ENCODE results near the gene SLC27A2. TPM values are rescaled to one million over a fixed set of nuclear protein-coding genes. Genes with fewer than 3 reads are reported as not detected.

The SLC27A2 gene
- total and polyA plus RNA-seq, 4 donors: 80.2 to 504 (median 216) TPM

- Histone ChIP-seq H3K27me3 (ENCODE audit: control insufficient read depth in 4 of 4, insufficient read depth in 4 of 4, low read length in 3 of 4) (no peaks in the 10 kb centered on the region), H3K4me3 (ENCODE audit: low read depth in 1 of 3, low read length in 3 of 3) (no peak overlapping the region), H3K27ac (ENCODE audit: low read depth in 1 of 2, low read length in 2 of 2) (no peak overlapping the region), H3K9me3 (ENCODE audit: control insufficient read depth in 4 of 4, low read length in 3 of 4) (no peaks in the 10 kb centered on the region), H3K4me1 (ENCODE audit: control insufficient read depth in 4 of 4, insufficient read depth in 4 of 4, low read length in 3 of 4) (no peaks in the 10 kb centered on the region), H3K9ac (ENCODE audit: low read depth in 1 of 2, low read length in 2 of 2) (no peak overlapping the region), H3K36me3 (ENCODE audit: control insufficient read depth in 4 of 4, insufficient read depth in 3 of 4, low read depth in 1 of 4, low read length in 3 of 4) (no peaks in the 10 kb centered on the region)
- DNase-seq (ENCODE audit: low spot score): no peak
- 66% methylated on average over 4 of the region's 4 CpGs for WGBS
- no peak for TF ChIP-seq CTCF (IDR thresholded peaks at IDR 0.05; ENCODE audit: low read depth, low read length, missing input control)
- TF ChIP-seq TAF1 (conservative IDR thresholded peaks at IDR 0.05): no peak
- TF ChIP-seq JUND (IDR thresholded peaks at IDR 0.05): no peak
Observed at GRCh38 chr15:50262533-50262932, 80.5 kb downstream of the SLC27A2 start.

GRCh38 chr15:50265620-50266019 lies 83.6 kb downstream of the SLC27A2 start, which contains the start of gene HDC:
Gene HDC (minus strand): TSS chr15:50265726. CDS start chr15:50265623, 103 bp downstream.
- Histone ChIP-seq H3K9ac (ENCODE audit: low read depth in 1 of 2, low read length in 2 of 2) (no peak within 1 kb of the TSS), H3K9me3 (ENCODE audit: control insufficient read depth in 4 of 4, low read length in 3 of 4) (no peaks in the 10 kb centered on the region), H3K4me3 (ENCODE audit: low read depth in 1 of 3, low read length in 3 of 3) (no peak within 1 kb of the TSS), H3K36me3 (ENCODE audit: control insufficient read depth in 4 of 4, insufficient read depth in 3 of 4, low read depth in 1 of 4, low read length in 3 of 4) (no peaks in the 10 kb centered on the region), H3K27me3 (ENCODE audit: control insufficient read depth in 4 of 4, insufficient read depth in 4 of 4, low read length in 3 of 4) (no peaks in the 10 kb centered on the region), H3K4me1 (ENCODE audit: control insufficient read depth in 4 of 4, insufficient read depth in 4 of 4, low read length in 3 of 4) (no peaks in the 10 kb centered on the region), H3K27ac (ENCODE audit: low read depth in 1 of 2, low read length in 2 of 2) (no peak within 1 kb of the TSS)
- no peak for DNase-seq (ENCODE audit: low spot score)
- TF ChIP-seq HNF4G (IDR thresholded peaks at IDR 0.05) (no peak), TAF1 (conservative IDR thresholded peaks at IDR 0.05) (no peak), GABPA (IDR thresholded peaks at IDR 0.05 in 1 of 2, conservative IDR thresholded peaks at IDR 0.05 in 1 of 2) (no peak), ATF3 (IDR thresholded peaks at IDR 0.05) (no peak), EGR1 (IDR thresholded peaks at IDR 0.05; ENCODE audit: low read depth in 2 of 2) (no peak), YY1 (IDR thresholded peaks at IDR 0.05) (no peak), REST (IDR thresholded peaks at IDR 0.05) (no peak), HNF4A (conservative IDR thresholded peaks at IDR 0.05) (no peak)
- 93% methylated on average over 9 of the region's 9 CpGs for WGBS

- H3K9me3 ChIP-seq (ENCODE audit: control insufficient read depth in 4 of 4, low read length in 3 of 4): no peaks in the 10 kb centered on the region
- H3K9ac ChIP-seq (ENCODE audit: low read depth in 1 of 2, low read length in 2 of 2): no peak overlapping the region
- H3K4me1 ChIP-seq (ENCODE audit: control insufficient read depth in 4 of 4, insufficient read depth in 4 of 4, low read length in 3 of 4): peaks cover 0 to 1% (median 0%) of the 10 kb centered on the region in 4 donors
- no peak overlapping the region for H3K27ac ChIP-seq (ENCODE audit: low read depth in 1 of 2, low read length in 2 of 2)
- DNase-seq (ENCODE audit: low spot score): no peak
- H3K27me3 ChIP-seq (ENCODE audit: control insufficient read depth in 4 of 4, insufficient read depth in 4 of 4, low read length in 3 of 4): no peaks in the 10 kb centered on the region
- TF ChIP-seq YY1 (IDR thresholded peaks at IDR 0.05): no peak
- TF ChIP-seq MAX (IDR thresholded peaks at IDR 0.05): no peak
- WGBS: 82% methylated on average over 2 of the region's 2 CpGs
- no peaks in the 10 kb centered on the region for H3K36me3 ChIP-seq (ENCODE audit: control insufficient read depth in 4 of 4, insufficient read depth in 3 of 4, low read depth in 1 of 4, low read length in 3 of 4)
- no peak overlapping the region for H3K4me3 ChIP-seq (ENCODE audit: low read depth in 1 of 3, low read length in 3 of 3)
Observed at GRCh38 chr15:50267577-50267976, 85.6 kb downstream of the SLC27A2 start.
